HFFc6 (cell line): Measurements from ENCODE around the gene POR. TPM values are rescaled to one million over a fixed set of nuclear protein-coding genes. Genes with fewer than 3 reads are reported as not detected.
"Not testable (repeated sequence)": the region's sequence is repeated elsewhere in the genome, so short reads cannot be mapped to it uniquely, and the experiment has no call there.

Experiments
- DNase-seq: peaks from one replicate; pipeline ENCODE4 v3.0.0-alpha.2; 2018
- H3K27ac Mint-ChIP-seq: 2 replicates; pipeline ENCODE4 v1.8.0; 2020; ENCODE audit warnings: mild to moderate bottlenecking, mixed read lengths
- H3K27me3 Mint-ChIP-seq: 2 replicates; pipeline ENCODE4 v1.8.0; 2021; ENCODE audit warnings: mild to moderate bottlenecking, moderate library complexity, mixed read lengths; ENCODE audit not compliant: insufficient read depth
- H3K36me3 Mint-ChIP-seq: 2 replicates; pipeline ENCODE4 v1.8.0; 2021; ENCODE audit warnings: low read depth, mixed read lengths
- H3K4me1 Mint-ChIP-seq: 2 replicates; pipeline ENCODE4 v1.8.0; 2020; ENCODE audit warnings: low read depth, mixed read lengths
- H3K4me3 Mint-ChIP-seq: 2 replicates; pipeline ENCODE4 v1.8.0; 2020; ENCODE audit warnings: mild to moderate bottlenecking, moderate library complexity, mixed read lengths
- H3K9me3 Mint-ChIP-seq: 2 replicates; pipeline ENCODE4 v1.8.0; 2020; ENCODE audit warnings: mild to moderate bottlenecking, mixed read lengths
- CTCF ChIP-seq: fragments of 200-600 bp; sonication (generic); IDR thresholded peaks from 2 replicates; pipeline ENCODE4 v1.5.0; 2021; ENCODE audit warnings: antibody characterized with exemption, mild to moderate bottlenecking
- total RNA-seq, 6 experiments: library from RNA; stranded (reverse); fragmentation: NEBNext Ultra II Directional; extraction: Animal tissue kit (Norgen Biotek cat#: 25700); gene quantifications; 2 replicates in 1 of 6; 3 replicates in 5 of 6; pipeline ENCODE4 v1.2.3, GENCODE V29; 2021

Gene POR
- total RNA-seq, 6 experiments from 2014 or later: 48.2 to 69.3 (median 49.4) TPM

GRCh38 chr7:75888464-75889222 is 26.3 kb upstream of the POR start:
- Mint-ChIP-seq H3K36me3 (peaks cover 13% of the 10 kb centered on the region), H3K4me1 (peaks cover 11% of the 10 kb centered on the region), H3K4me3 (no peak overlapping the region), H3K9me3 (no peaks in the 10 kb centered on the region), H3K27ac (peak overlapping the region; percentile 1; the same call in 1 of the 2 replicates), H3K27me3 (peaks cover 6% of the 10 kb centered on the region; the same call in 1 of the 2 replicates)
- DNase-seq: no peak
- TF ChIP-seq CTCF: no peak

GRCh38 chr7:75889223-75889825 is 25.6 kb upstream of the POR start:
- peaks cover 6% of the 10 kb centered on the region; the same call in 1 of the 2 replicates for H3K27me3 Mint-ChIP-seq
- H3K27ac Mint-ChIP-seq: 0 out of 2 replicates have a peak overlapping the region, but pooled peaks have one; percentile 1
- H3K4me3 Mint-ChIP-seq: no peak overlapping the region
- TF ChIP-seq CTCF: no peak
- no peak for DNase-seq
- no peaks in the 10 kb centered on the region for H3K9me3 Mint-ChIP-seq
- H3K4me1 Mint-ChIP-seq: peaks cover 11% of the 10 kb centered on the region
- peaks cover 13% of the 10 kb centered on the region for H3K36me3 Mint-ChIP-seq

- Mint-ChIP-seq H3K27ac (no peak overlapping the region), H3K4me3 (no peak overlapping the region), H3K27me3 (peaks cover 6% of the 10 kb centered on the region; the same call in 1 of the 2 replicates), H3K36me3 (peaks cover 13% of the 10 kb centered on the region), H3K9me3 (no peaks in the 10 kb centered on the region), H3K4me1 (peaks cover 11% of the 10 kb centered on the region)
- DNase-seq: no peak
- TF ChIP-seq CTCF: no peak
Observed at GRCh38 chr7:75889826-75890225, 25.1 kb upstream of the POR start.

GRCh38 chr7:75891237-75891636 is 23.7 kb upstream of the POR start:
- H3K27ac Mint-ChIP-seq, H3K4me3 Mint-ChIP-seq, H3K27me3 Mint-ChIP-seq, H3K9me3 Mint-ChIP-seq, DNase-seq: not testable (repeated sequence)
- H3K4me1 Mint-ChIP-seq: peaks cover 11% of the 10 kb centered on the region
- H3K36me3 Mint-ChIP-seq: peaks cover 13% of the 10 kb centered on the region

GRCh38 chr7:75891815-75892411 is 23.0 kb upstream of the POR start:
- no peak overlapping the region for H3K4me3 Mint-ChIP-seq

More at GRCh38 chr7:75891815-75892411, 23.0 kb upstream of the POR start:
- DNase-seq: no peak
- Mint-ChIP-seq H3K27me3 (peaks cover 6% of the 10 kb centered on the region; the same call in 1 of the 2 replicates), H3K36me3 (peaks cover 13% of the 10 kb centered on the region), H3K4me1 (peaks cover 11% of the 10 kb centered on the region), H3K27ac (no peak overlapping the region), H3K9me3 (no peaks in the 10 kb centered on the region)
- TF ChIP-seq CTCF: no peak
